HG02884 (cell line): Measurements from ENCODE around the gene TSACC.
"Not testable (repeated sequence)": the region's sequence is repeated elsewhere in the genome, so short reads cannot be mapped to it uniquely, and the experiment has no call there.

Experiments used
- ATAC-seq: cut with Tn5 transposase; IDR thresholded peaks from one replicate; pipeline ENCODE4 v1.9.1; 2021; ENCODE audit warnings: mild to moderate bottlenecking, moderate library complexity; ENCODE audit not compliant: unreplicated experiment

Gene TSACC

GRCh38 chr1:156338180-156338976 is at the start of gene TSACC, which contains the start of gene CCT3:
Gene TSACC (plus strand): TSS chr1:156338526. CDS start chr1:156339758, 1,232 bp downstream.
Gene CCT3 (minus strand): TSS chr1:156338292. CDS start chr1:156338184, 108 bp downstream.
- ATAC-seq, result peak; percentile 89

- ATAC-seq, result no peak
Measured at GRCh38 chr1:156289857-156290256, 48.5 kb upstream of the TSACC start.

GRCh38 chr1:156291226-156292061 is 46.9 kb upstream of the TSACC start:
- ATAC-seq, result no peak

GRCh38 chr1:156293098-156293434 is 45.3 kb upstream of the TSACC start:
- ATAC-seq, result no peak

GRCh38 chr1:156293895-156294294 is 44.4 kb upstream of the TSACC start:
- no peak for ATAC-seq

- no peak for ATAC-seq
Measured at GRCh38 chr1:156295391-156295947, 42.9 kb upstream of the TSACC start, which contains the start of gene GLMP. Gene GLMP (minus strand): TSS chr1:156295679. CDS start chr1:156295645, 34 bp downstream.

- ATAC-seq, result no peak
Measured at GRCh38 chr1:156298852-156299357, 39.4 kb upstream of the TSACC start, which contains the start of gene VHLL. Gene VHLL (minus strand): TSS chr1:156299307. CDS start chr1:156299189, 118 bp downstream.

GRCh38 chr1:156303241-156303640 is 35.1 kb upstream of the TSACC start:
- no peak for ATAC-seq

GRCh38 chr1:156305215-156305614 is 33.1 kb upstream of the TSACC start:
- ATAC-seq, result no peak

GRCh38 chr1:156308078-156308477 is 30.2 kb upstream of the TSACC start:
- ATAC-seq, result no peak

GRCh38 chr1:156310962-156311361 is 27.4 kb upstream of the TSACC start:
- ATAC-seq, result no peak

- no peak for ATAC-seq
Measured at GRCh38 chr1:156316909-156317308, 21.4 kb upstream of the TSACC start.

GRCh38 chr1:156319664-156320063 is 18.7 kb upstream of the TSACC start:
- ATAC-seq, result no peak

GRCh38 chr1:156320560-156320959 is 17.8 kb upstream of the TSACC start:
- no peak for ATAC-seq

GRCh38 chr1:156323179-156323578 is 15.1 kb upstream of the TSACC start:
- ATAC-seq, result not testable (repeated sequence)

GRCh38 chr1:156336242-156336641 is 2.1 kb upstream of the TSACC start:
- ATAC-seq, result no peak

- ATAC-seq, result no peak
Measured at GRCh38 chr1:156337052-156337887, 1.1 kb upstream of the TSACC start.

GRCh38 chr1:156337888-156338179 is 492 bp upstream of the TSACC start:
- ATAC-seq, result no peak

GRCh38 chr1:156342166-156342955 is 4.0 kb downstream of the TSACC start:
- no peak for ATAC-seq

GRCh38 chr1:156344409-156344808 is 6.1 kb downstream of the TSACC start:
- no peak for ATAC-seq
